22Rv1 (cell line): Measurements from ENCODE around the gene NEURL1.

ENCODE experiments used
- ZFX ChIP-seq: fragments of 450-650 bp; IDR thresholded peaks from 2 replicates; pipeline ENCODE4 v1.6.1; 2017; ENCODE audit warnings: antibody characterized with exemption, borderline replicate concordance
- TF ChIP-seq, protein P1 (sequence below): fragments of 450-650 bp; IDR thresholded peaks from 2 replicates; pipeline ENCODE4 v1.5.1; 2017; ENCODE audit warnings: mild to moderate bottlenecking

DNA sequence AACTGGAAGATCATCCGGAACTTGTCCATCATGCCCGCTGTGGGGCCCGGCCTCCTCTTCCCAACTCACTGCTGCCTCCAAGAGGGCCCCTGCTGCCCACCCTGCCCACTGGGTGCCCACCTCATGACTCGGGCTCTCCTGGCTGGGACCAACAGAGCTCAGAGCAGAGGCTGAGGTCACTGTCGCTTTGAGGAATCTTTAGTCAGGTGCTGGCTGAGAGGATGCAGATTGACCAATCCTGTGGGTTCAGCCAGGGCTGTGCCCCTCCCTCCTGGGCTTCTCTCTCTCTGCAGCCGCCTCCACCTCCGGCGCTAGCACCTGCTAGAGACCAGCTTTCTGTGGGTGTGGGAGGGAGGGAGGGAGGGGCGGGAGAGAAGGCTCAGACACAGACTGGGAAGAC lies 34.8 kb upstream of the NEURL1 start, which contains the start of gene CALHM1:
- TF ChIP-seq, protein P1, sequence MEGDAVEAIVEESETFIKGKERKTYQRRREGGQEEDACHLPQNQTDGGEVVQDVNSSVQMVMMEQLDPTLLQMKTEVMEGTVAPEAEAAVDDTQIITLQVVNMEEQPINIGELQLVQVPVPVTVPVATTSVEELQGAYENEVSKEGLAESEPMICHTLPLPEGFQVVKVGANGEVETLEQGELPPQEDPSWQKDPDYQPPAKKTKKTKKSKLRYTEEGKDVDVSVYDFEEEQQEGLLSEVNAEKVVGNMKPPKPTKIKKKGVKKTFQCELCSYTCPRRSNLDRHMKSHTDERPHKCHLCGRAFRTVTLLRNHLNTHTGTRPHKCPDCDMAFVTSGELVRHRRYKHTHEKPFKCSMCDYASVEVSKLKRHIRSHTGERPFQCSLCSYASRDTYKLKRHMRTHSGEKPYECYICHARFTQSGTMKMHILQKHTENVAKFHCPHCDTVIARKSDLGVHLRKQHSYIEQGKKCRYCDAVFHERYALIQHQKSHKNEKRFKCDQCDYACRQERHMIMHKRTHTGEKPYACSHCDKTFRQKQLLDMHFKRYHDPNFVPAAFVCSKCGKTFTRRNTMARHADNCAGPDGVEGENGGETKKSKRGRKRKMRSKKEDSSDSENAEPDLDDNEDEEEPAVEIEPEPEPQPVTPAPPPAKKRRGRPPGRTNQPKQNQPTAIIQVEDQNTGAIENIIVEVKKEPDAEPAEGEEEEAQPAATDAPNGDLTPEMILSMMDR = no peak
- TF ChIP-seq ZFX = no peak
